Loucy (cell line): ENCODE results near the gene CTLA4.

Source experiments
- H2AFZ ChIP-seq: fragments of 200-600 bp; sonication (generic); 2 replicates; pipeline ENCODE4 v1.6.0; 2016; ENCODE audit warnings: antibody characterized with exemption, mild to moderate bottlenecking, low read length, moderate library complexity
- H3F3A ChIP-seq: fragments of 200-600 bp; 2 replicates; pipeline ENCODE4 v1.6.0; 2016; ENCODE audit warnings: antibody characterized with exemption, low read depth, mild to moderate bottlenecking
- H3K27me3 ChIP-seq: fragments of 200-600 bp; sonication (generic); 2 replicates; pipeline ENCODE4 v1.6.1; 2014; ENCODE audit warnings: low read length, mild to moderate bottlenecking; ENCODE audit not compliant: insufficient read depth, poor library complexity, severe bottlenecking
- H3K36me3 ChIP-seq: fragments of 200-600 bp; sonication (generic); 2 replicates; pipeline ENCODE4 v1.6.1; 2016; ENCODE audit warnings: low read length; ENCODE audit not compliant: insufficient read depth
- H3K4me1 ChIP-seq: fragments of 200-600 bp; sonication (generic); 2 replicates; pipeline ENCODE4 v1.5.1; 2014; ENCODE audit warnings: low read length, mild to moderate bottlenecking; ENCODE audit not compliant: insufficient read depth, poor library complexity, severe bottlenecking
- H3K4me2 ChIP-seq: fragments of 200-600 bp; sonication (generic); 2 replicates; pipeline ENCODE4 v1.6.0; 2014; ENCODE audit warnings: antibody characterized with exemption, low read length, low read depth, mild to moderate bottlenecking; ENCODE audit not compliant: poor library complexity, severe bottlenecking
- H3K4me3 ChIP-seq: fragments of 200-600 bp; sonication (generic); 2 replicates; pipeline ENCODE4 v1.5.1; 2014; ENCODE audit warnings: low read length, mild to moderate bottlenecking, mixed read lengths; ENCODE audit not compliant: poor library complexity, severe bottlenecking
- H3K79me2 ChIP-seq: fragments of 200-600 bp; sonication (generic); 2 replicates; pipeline ENCODE4 v1.6.1; 2014; ENCODE audit warnings: low read length; ENCODE audit not compliant: insufficient read depth
- H3K9ac ChIP-seq: fragments of 200-600 bp; sonication (generic); 2 replicates; pipeline ENCODE4 v1.6.0; 2014; ENCODE audit warnings: mild to moderate bottlenecking, low read depth, low read length, moderate library complexity; ENCODE audit not compliant: poor library complexity, severe bottlenecking
- H3K9me2 ChIP-seq: fragments of 200-600 bp; sonication (generic); replicated peaks from 2 replicates; pipeline ENCODE4 v1.6.1; 2016; ENCODE audit warnings: low read depth, low read length, mixed read lengths
- H3K9me3 ChIP-seq: fragments of 200-600 bp; sonication (generic); 2 replicates; pipeline ENCODE4 v1.6.1; 2014; ENCODE audit warnings: mild to moderate bottlenecking, antibody characterized with exemption, low read length, low read depth; ENCODE audit not compliant: insufficient read depth
- H4K20me1 ChIP-seq: fragments of 200-600 bp; sonication (generic); 2 replicates; pipeline ENCODE4 v1.6.0; 2014; ENCODE audit warnings: antibody characterized with exemption, low read length, mild to moderate bottlenecking; ENCODE audit not compliant: insufficient read depth, poor library complexity, severe bottlenecking
- EZH2phosphoT487 ChIP-seq: fragments of 200-600 bp; IDR thresholded peaks from 2 replicates; pipeline ENCODE4 v1.6.1; 2018; ENCODE audit warnings: antibody characterized with exemption, mild to moderate bottlenecking, moderate library complexity, borderline replicate concordance
- TF ChIP-seq, protein P1 (sequence below): fragments of 200-600 bp; sonication (generic); conservative IDR thresholded peaks from 2 replicates; pipeline ENCODE4 v1.5.1; 2014; ENCODE audit warnings: mild to moderate bottlenecking, antibody characterized with exemption, low read length

CTLA4 gene

DNA sequence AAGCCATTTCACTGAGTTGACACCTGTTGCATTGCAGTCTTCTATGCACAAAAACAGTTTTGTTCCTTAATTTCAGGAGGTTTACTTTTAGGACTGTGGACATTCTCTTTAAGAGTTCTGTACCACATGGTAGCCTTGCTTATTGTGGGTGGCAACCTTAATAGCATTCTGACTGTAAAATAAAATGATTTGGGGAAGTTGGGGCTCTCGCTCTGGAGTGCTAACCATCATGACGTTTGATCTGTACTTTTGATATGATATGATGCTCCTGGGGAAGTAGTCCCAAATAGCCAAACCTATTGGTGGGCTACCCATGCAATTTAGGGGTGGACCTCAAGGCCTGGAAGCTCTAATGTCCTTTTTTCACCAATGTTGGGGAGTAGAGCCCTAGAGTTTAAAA lies 3.4 kb downstream of the CTLA4 start:
- no peaks in the 10 kb centered on the region for H4K20me1 ChIP-seq
- no peaks in the 10 kb centered on the region for H3K79me2 ChIP-seq
- H3K9me3 ChIP-seq, result no peaks in the 10 kb centered on the region
- H3K4me2 ChIP-seq, result no peak overlapping the region
- no peak for TF ChIP-seq EZH2phosphoT487
- TF ChIP-seq, protein P1, sequence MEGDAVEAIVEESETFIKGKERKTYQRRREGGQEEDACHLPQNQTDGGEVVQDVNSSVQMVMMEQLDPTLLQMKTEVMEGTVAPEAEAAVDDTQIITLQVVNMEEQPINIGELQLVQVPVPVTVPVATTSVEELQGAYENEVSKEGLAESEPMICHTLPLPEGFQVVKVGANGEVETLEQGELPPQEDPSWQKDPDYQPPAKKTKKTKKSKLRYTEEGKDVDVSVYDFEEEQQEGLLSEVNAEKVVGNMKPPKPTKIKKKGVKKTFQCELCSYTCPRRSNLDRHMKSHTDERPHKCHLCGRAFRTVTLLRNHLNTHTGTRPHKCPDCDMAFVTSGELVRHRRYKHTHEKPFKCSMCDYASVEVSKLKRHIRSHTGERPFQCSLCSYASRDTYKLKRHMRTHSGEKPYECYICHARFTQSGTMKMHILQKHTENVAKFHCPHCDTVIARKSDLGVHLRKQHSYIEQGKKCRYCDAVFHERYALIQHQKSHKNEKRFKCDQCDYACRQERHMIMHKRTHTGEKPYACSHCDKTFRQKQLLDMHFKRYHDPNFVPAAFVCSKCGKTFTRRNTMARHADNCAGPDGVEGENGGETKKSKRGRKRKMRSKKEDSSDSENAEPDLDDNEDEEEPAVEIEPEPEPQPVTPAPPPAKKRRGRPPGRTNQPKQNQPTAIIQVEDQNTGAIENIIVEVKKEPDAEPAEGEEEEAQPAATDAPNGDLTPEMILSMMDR, result no peak
- H3K9me2 ChIP-seq, result no peaks in the 10 kb centered on the region
- peaks cover 14% of the 10 kb centered on the region for H3K4me1 ChIP-seq
- H3K9ac ChIP-seq, result no peak overlapping the region
- H3K4me3 ChIP-seq, result no peak overlapping the region
- H2AFZ ChIP-seq, result no peak overlapping the region
- H3K36me3 ChIP-seq, result no peaks in the 10 kb centered on the region
- H3K27me3 ChIP-seq, result no peaks in the 10 kb centered on the region
- H3F3A ChIP-seq, result no peaks in the 10 kb centered on the region

- Histone ChIP-seq H3K9me3 (no peaks in the 10 kb centered on the region), H3K27me3 (no peaks in the 10 kb centered on the region), H3K79me2 (no peaks in the 10 kb centered on the region), H2AFZ (no peak overlapping the region), H3F3A (no peaks in the 10 kb centered on the region), H3K4me3 (no peak overlapping the region), H3K9ac (no peak overlapping the region), H3K36me3 (no peaks in the 10 kb centered on the region), H3K4me1 (peaks cover 14% of the 10 kb centered on the region), H3K4me2 (no peak overlapping the region), H3K9me2 (no peaks in the 10 kb centered on the region), H4K20me1 (no peaks in the 10 kb centered on the region)
- TF ChIP-seq, protein P1, result no peak
- TF ChIP-seq EZH2phosphoT487, result no peak
Measured at GRCh38 chr2:203871371-203871983, 3.9 kb downstream of the CTLA4 start.

DNA sequence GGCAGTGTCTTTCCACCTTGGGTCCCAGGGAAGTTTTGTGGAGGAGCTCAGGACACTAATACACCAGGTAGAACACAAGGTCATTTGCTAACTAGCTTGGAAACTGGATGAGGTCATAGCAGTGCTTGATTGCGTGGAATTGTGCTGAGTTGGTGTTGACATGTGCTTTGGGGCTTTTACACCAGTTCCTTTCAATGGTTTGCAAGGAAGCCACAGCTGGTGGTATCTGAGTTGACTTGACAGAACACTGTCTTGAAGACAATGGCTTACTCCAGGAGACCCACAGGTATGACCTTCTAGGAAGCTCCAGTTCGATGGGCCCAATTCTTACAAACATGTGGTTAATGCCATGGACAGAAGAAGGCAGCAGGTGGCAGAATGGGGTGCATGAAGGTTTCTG lies 5.9 kb downstream of the CTLA4 start:
- H3K4me2 ChIP-seq, result no peak overlapping the region
- no peak overlapping the region for H3K4me3 ChIP-seq
- H3K36me3 ChIP-seq, result no peaks in the 10 kb centered on the region
- H3K27me3 ChIP-seq, result no peaks in the 10 kb centered on the region
- H3F3A ChIP-seq, result no peaks in the 10 kb centered on the region
- no peaks in the 10 kb centered on the region for H3K79me2 ChIP-seq
- TF ChIP-seq, protein P1, result no peak
- no peak for TF ChIP-seq EZH2phosphoT487
- H2AFZ ChIP-seq, result no peak overlapping the region
- no peaks in the 10 kb centered on the region for H3K9me3 ChIP-seq
- no peaks in the 10 kb centered on the region for H4K20me1 ChIP-seq
- H3K9ac ChIP-seq, result no peak overlapping the region
- no peaks in the 10 kb centered on the region for H3K4me1 ChIP-seq
- H3K9me2 ChIP-seq, result no peaks in the 10 kb centered on the region
